Neural progenitor cell (in vitro differentiated cells): ENCODE results near the gene CD276. TPM values are rescaled to one million over a fixed set of nuclear protein-coding genes. Genes with fewer than 3 reads are reported as not detected.
"Not testable (repeated sequence)": the region's sequence is repeated elsewhere in the genome, so short reads cannot be mapped to it uniquely, and the experiment has no call there.

ENCODE experiments used
- DNase-seq: peaks from one replicate; pipeline ENCODE4 v3.0.0-alpha.2; 2016; ENCODE audit warnings: low spot score
- H2AFZ ChIP-seq: fragments of 200-600 bp; sonication (generic); replicated peaks from 2 replicates; pipeline ENCODE4 v1.6.1; 2016; ENCODE audit warnings: antibody characterized with exemption
- H3F3A ChIP-seq: fragments of 200-600 bp; sonication (generic); 2 replicates; pipeline ENCODE4 v1.6.1; 2016; ENCODE audit warnings: antibody characterized with exemption, low read depth
- H3K27ac ChIP-seq: fragments of 200-600 bp; sonication (generic); 2 replicates; pipeline ENCODE4 v1.5.1; 2016; ENCODE audit warnings: mild to moderate bottlenecking
- H3K27me3 ChIP-seq: fragments of 200-600 bp; sonication (generic); 2 replicates; pipeline ENCODE4 v1.6.1; 2016; ENCODE audit warnings: mild to moderate bottlenecking, moderate library complexity
- H3K36me3 ChIP-seq: fragments of 200-600 bp; sonication (generic); 2 replicates; pipeline ENCODE4 v1.5.1; 2016
- H3K4me1 ChIP-seq: fragments of 200-600 bp; sonication (generic); 2 replicates; pipeline ENCODE4 v1.6.1; 2016; ENCODE audit warnings: mixed run types
- H3K4me2 ChIP-seq: fragments of 200-600 bp; sonication (generic); 2 replicates; pipeline ENCODE4 v1.6.1; 2016
- H3K4me3 ChIP-seq: fragments of 200-600 bp; sonication (generic); 2 replicates; pipeline ENCODE4 v1.5.1; 2016
- H3K79me2 ChIP-seq: fragments of 200-600 bp; sonication (generic); 2 replicates; pipeline ENCODE4 v1.6.1; 2016; ENCODE audit warnings: low read depth
- H3K9ac ChIP-seq: fragments of 200-600 bp; sonication (generic); 2 replicates; pipeline ENCODE4 v1.6.1; 2016
- H3K9me3 ChIP-seq: fragments of 200-600 bp; sonication (generic); 2 replicates; pipeline ENCODE4 v1.5.1; 2016; ENCODE audit warnings: low read depth
- H4K20me1 ChIP-seq: fragments of 200-600 bp; sonication (generic); 2 replicates; pipeline ENCODE4 v1.6.1; 2016; ENCODE audit warnings: low read depth
- H3K27ac Mint-ChIP-seq: 3 replicates; pipeline ENCODE4 v1.8.0; 2021; ENCODE audit warnings: mixed read lengths
- H3K27me3 Mint-ChIP-seq: 2 replicates; pipeline ENCODE4 v1.8.0; 2022; ENCODE audit warnings: low read depth, mild to moderate bottlenecking, inconsistent platforms, moderate library complexity, mixed read lengths; ENCODE audit not compliant: insufficient read depth
- H3K36me3 Mint-ChIP-seq: 3 replicates; pipeline ENCODE4 v1.8.0; 2021; ENCODE audit warnings: mixed read lengths
- H3K4me1 Mint-ChIP-seq: 3 replicates; pipeline ENCODE4 v1.8.0; 2021; ENCODE audit warnings: mixed read lengths
- H3K4me3 Mint-ChIP-seq: 3 replicates; pipeline ENCODE4 v1.8.0; 2021; ENCODE audit warnings: mild to moderate bottlenecking, moderate library complexity, mixed read lengths
- H3K9me3 Mint-ChIP-seq: 3 replicates; pipeline ENCODE4 v1.8.0; 2020; ENCODE audit warnings: mixed read lengths
- CTCF ChIP-seq: fragments of 200-600 bp; sonication (generic); IDR thresholded peaks from 2 replicates; pipeline ENCODE4 v1.5.1; 2017; ENCODE audit warnings: antibody characterized with exemption, mild to moderate bottlenecking
- EZH2 ChIP-seq: fragments of 200-600 bp; sonication (generic); IDR thresholded peaks from 2 replicates; pipeline ENCODE4 v1.6.1; 2017; ENCODE audit warnings: antibody characterized with exemption, mild to moderate bottlenecking, moderate library complexity
- EZH2phosphoT487 ChIP-seq: fragments of 200-600 bp; sonication (generic); IDR thresholded peaks from 2 replicates; pipeline ENCODE4 v1.6.1; 2017; ENCODE audit warnings: antibody characterized with exemption
- total RNA-seq: library from RNA; depleted of rRNA; stranded (reverse); fragments of >200 nt; gene quantifications from 2 replicates; pipeline ENCODE4 v1.2.3, GENCODE V29; 2015; ENCODE audit warnings: low replicate concordance

The CD276 gene
- total RNA-seq, 1 donor from 2014 or later = 62.2 TPM

- peaks cover 26% of the 10 kb centered on the region for H3K4me1 Mint-ChIP-seq
- Histone ChIP-seq H3K4me2 (no peak overlapping the region), H3K27ac (no peak overlapping the region), H3K36me3 (no peaks in the 10 kb centered on the region), H3K9ac (no peak overlapping the region), H4K20me1 (no peaks in the 10 kb centered on the region), H3K79me2 (no peaks in the 10 kb centered on the region), H3F3A (no peaks in the 10 kb centered on the region), H3K4me3 (no peak overlapping the region), H3K27me3 (no peaks in the 10 kb centered on the region), H2AFZ (no peak overlapping the region), H3K4me1 (no peaks in the 10 kb centered on the region), H3K9me3 (no peaks in the 10 kb centered on the region)
- peaks cover 2% of the 10 kb centered on the region for H3K36me3 Mint-ChIP-seq
- H3K27me3 Mint-ChIP-seq = peaks cover 2% of the 10 kb centered on the region
- TF ChIP-seq EZH2 = no peak
- TF ChIP-seq CTCF = no peak
- no peak for TF ChIP-seq EZH2phosphoT487
- H3K9me3 Mint-ChIP-seq = peaks cover 9% of the 10 kb centered on the region
- DNase-seq = no peak
- H3K4me3 Mint-ChIP-seq = no peak overlapping the region
- H3K27ac Mint-ChIP-seq = peak overlapping the region; percentile 8
Observed at GRCh38 chr15:73727330-73727976, 43.3 kb downstream of the CD276 start.

- H3K79me2 ChIP-seq, H3K27me3 Mint-ChIP-seq: not testable (repeated sequence)
Observed at GRCh38 chr15:73732051-73732450, 47.9 kb downstream of the CD276 start.

GRCh38 chr15:73732930-73733329 is 48.7 kb downstream of the CD276 start:
- no peaks in the 10 kb centered on the region for H3K9me3 ChIP-seq
- peaks cover 9% of the 10 kb centered on the region for H3K9me3 Mint-ChIP-seq
- no peak overlapping the region for H3K4me3 Mint-ChIP-seq
- H3K27ac Mint-ChIP-seq = no peak overlapping the region
- H3K9ac ChIP-seq = no peak overlapping the region
- H3K36me3 ChIP-seq = no peaks in the 10 kb centered on the region
- H3K4me1 ChIP-seq = no peaks in the 10 kb centered on the region
- H3K27me3 ChIP-seq = no peaks in the 10 kb centered on the region
- H3K79me2 ChIP-seq = no peaks in the 10 kb centered on the region
- H4K20me1 ChIP-seq = no peaks in the 10 kb centered on the region
- H3K4me3 ChIP-seq = no peak overlapping the region
- no peak for DNase-seq
- H3K27ac ChIP-seq = no peak overlapping the region
- H3K36me3 Mint-ChIP-seq = peaks cover 2% of the 10 kb centered on the region
- no peak overlapping the region for H3K4me2 ChIP-seq
- TF ChIP-seq EZH2 (no peak), EZH2phosphoT487 (no peak), CTCF (no peak)
- H3K4me1 Mint-ChIP-seq = peaks cover 5% of the 10 kb centered on the region
- peaks cover 7% of the 10 kb centered on the region for H3K27me3 Mint-ChIP-seq
- no peaks in the 10 kb centered on the region for H3F3A ChIP-seq
- H2AFZ ChIP-seq = no peak overlapping the region

More at GRCh38 chr15:73732051-73732450, 47.9 kb downstream of the CD276 start:
- H3K36me3 Mint-ChIP-seq, H3K27me3 ChIP-seq, H3K9me3 ChIP-seq, H3K36me3 ChIP-seq, DNase-seq, H3K9me3 Mint-ChIP-seq, H3K4me1 ChIP-seq, H3F3A ChIP-seq, H3K4me2 ChIP-seq, H3K27ac Mint-ChIP-seq, H3K27ac ChIP-seq, H3K4me3 Mint-ChIP-seq, H4K20me1 ChIP-seq, H3K4me3 ChIP-seq, H3K9ac ChIP-seq, H2AFZ ChIP-seq: not testable (repeated sequence)
- H3K4me1 Mint-ChIP-seq = peaks cover 10% of the 10 kb centered on the region

GRCh38 chr15:73737535-73737934 is 53.4 kb downstream of the CD276 start:
- peaks cover 11% of the 10 kb centered on the region for H3K27me3 Mint-ChIP-seq
- Histone ChIP-seq H3F3A (no peaks in the 10 kb centered on the region), H3K4me3 (no peak overlapping the region), H3K79me2 (no peaks in the 10 kb centered on the region), H3K9me3 (no peaks in the 10 kb centered on the region), H3K27ac (no peak overlapping the region), H2AFZ (no peak overlapping the region), H3K9ac (no peak overlapping the region), H4K20me1 (no peaks in the 10 kb centered on the region), H3K4me1 (no peaks in the 10 kb centered on the region), H3K4me2 (no peak overlapping the region), H3K36me3 (no peaks in the 10 kb centered on the region), H3K27me3 (no peaks in the 10 kb centered on the region)
- no peaks in the 10 kb centered on the region for H3K9me3 Mint-ChIP-seq
- no peak for TF ChIP-seq EZH2
- no peak for TF ChIP-seq CTCF
- TF ChIP-seq EZH2phosphoT487 = no peak
- no peak overlapping the region for H3K27ac Mint-ChIP-seq
- no peak overlapping the region for H3K4me3 Mint-ChIP-seq
- DNase-seq = no peak
- H3K4me1 Mint-ChIP-seq = peaks cover 10% of the 10 kb centered on the region
- no peaks in the 10 kb centered on the region for H3K36me3 Mint-ChIP-seq
